Measurements from ENCODE around the gene DBF4.

DNA sequence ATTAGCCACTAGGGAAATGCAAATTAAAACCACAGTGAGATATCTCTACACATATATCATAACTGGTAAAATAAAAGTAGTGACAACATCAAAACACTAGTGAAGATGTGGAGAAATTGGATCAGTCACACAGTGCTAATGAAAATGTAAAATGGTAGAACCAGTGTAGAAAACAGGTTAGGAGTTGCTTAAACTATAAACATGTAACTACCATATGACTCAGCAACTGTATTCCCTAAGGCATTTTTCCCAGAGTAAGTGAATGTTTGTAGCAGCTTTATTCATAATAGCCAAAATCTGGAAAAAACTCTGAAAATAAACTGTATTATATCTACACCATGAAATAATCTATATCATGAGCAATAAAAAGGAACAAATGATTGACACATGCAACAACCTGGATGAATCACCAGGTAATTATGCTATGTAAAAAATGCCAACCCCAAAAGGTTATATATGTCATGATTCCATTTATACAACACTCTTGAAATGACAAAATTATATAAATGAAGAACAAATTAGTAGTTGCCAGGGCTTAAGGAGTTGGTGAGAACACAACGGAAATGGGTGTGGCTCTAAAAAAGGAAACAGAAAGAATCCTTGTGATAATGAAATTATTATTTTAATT lies 22.9 kb upstream of the DBF4 start:
- TF ChIP-seq, protein P1, sequence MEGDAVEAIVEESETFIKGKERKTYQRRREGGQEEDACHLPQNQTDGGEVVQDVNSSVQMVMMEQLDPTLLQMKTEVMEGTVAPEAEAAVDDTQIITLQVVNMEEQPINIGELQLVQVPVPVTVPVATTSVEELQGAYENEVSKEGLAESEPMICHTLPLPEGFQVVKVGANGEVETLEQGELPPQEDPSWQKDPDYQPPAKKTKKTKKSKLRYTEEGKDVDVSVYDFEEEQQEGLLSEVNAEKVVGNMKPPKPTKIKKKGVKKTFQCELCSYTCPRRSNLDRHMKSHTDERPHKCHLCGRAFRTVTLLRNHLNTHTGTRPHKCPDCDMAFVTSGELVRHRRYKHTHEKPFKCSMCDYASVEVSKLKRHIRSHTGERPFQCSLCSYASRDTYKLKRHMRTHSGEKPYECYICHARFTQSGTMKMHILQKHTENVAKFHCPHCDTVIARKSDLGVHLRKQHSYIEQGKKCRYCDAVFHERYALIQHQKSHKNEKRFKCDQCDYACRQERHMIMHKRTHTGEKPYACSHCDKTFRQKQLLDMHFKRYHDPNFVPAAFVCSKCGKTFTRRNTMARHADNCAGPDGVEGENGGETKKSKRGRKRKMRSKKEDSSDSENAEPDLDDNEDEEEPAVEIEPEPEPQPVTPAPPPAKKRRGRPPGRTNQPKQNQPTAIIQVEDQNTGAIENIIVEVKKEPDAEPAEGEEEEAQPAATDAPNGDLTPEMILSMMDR (conservative IDR thresholded peaks at IDR 0.05; ENCODE audit: low read depth in 2 of 2), result no peak
- TF ChIP-seq CREB1 (CRISPR knock-in tag; IDR thresholded peaks at IDR 0.05; ENCODE audit: low read depth) (no peak), POLR2AphosphoS5 (IDR thresholded peaks at IDR 0.05; ENCODE audit: low read depth) (no peak), EZH2 (IDR thresholded peaks at IDR 0.05; ENCODE audit: low read depth, unreplicated experiment) (no peak), ZNF331 (CRISPR knock-in tag; IDR thresholded peaks at IDR 0.05; ENCODE audit: low read depth) (no peak)
- TF ChIP-seq, protein P2, sequence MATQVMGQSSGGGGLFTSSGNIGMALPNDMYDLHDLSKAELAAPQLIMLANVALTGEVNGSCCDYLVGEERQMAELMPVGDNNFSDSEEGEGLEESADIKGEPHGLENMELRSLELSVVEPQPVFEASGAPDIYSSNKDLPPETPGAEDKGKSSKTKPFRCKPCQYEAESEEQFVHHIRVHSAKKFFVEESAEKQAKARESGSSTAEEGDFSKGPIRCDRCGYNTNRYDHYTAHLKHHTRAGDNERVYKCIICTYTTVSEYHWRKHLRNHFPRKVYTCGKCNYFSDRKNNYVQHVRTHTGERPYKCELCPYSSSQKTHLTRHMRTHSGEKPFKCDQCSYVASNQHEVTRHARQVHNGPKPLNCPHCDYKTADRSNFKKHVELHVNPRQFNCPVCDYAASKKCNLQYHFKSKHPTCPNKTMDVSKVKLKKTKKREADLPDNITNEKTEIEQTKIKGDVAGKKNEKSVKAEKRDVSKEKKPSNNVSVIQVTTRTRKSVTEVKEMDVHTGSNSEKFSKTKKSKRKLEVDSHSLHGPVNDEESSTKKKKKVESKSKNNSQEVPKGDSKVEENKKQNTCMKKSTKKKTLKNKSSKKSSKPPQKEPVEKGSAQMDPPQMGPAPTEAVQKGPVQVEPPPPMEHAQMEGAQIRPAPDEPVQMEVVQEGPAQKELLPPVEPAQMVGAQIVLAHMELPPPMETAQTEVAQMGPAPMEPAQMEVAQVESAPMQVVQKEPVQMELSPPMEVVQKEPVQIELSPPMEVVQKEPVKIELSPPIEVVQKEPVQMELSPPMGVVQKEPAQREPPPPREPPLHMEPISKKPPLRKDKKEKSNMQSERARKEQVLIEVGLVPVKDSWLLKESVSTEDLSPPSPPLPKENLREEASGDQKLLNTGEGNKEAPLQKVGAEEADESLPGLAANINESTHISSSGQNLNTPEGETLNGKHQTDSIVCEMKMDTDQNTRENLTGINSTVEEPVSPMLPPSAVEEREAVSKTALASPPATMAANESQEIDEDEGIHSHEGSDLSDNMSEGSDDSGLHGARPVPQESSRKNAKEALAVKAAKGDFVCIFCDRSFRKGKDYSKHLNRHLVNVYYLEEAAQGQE (IDR thresholded peaks at IDR 0.05; ENCODE audit: unreplicated experiment), result no peak

Measured in GM23338 (cell line).